Measurements from ENCODE around the gene GNPDA1.

GNPDA1 gene

GRCh38 chr5:141989720-141990119 is 23.1 kb downstream of the GNPDA1 start:
- no peak for TF ChIP-seq CTCF (IDR thresholded peaks at IDR 0.05; ENCODE audit: control insufficient read depth, insufficient read depth, low read depth, low read length, missing control alignments)

GRCh38 chr5:141986072-141986471 is 26.8 kb downstream of the GNPDA1 start:
- no peak for DNase-seq (ENCODE audit: low read depth)
- no peak for TF ChIP-seq CTCF (IDR thresholded peaks at IDR 0.05; ENCODE audit: control insufficient read depth, insufficient read depth, low read depth, low read length, missing control alignments)
- H3K4me3 ChIP-seq (ENCODE audit: control insufficient read depth, low read depth, low read length) = no peak overlapping the region

More at GRCh38 chr5:141989720-141990119, 23.1 kb downstream of the GNPDA1 start:
- no peak overlapping the region for H3K4me3 ChIP-seq (ENCODE audit: control insufficient read depth, low read depth, low read length)
- DNase-seq (ENCODE audit: low read depth) = no peak

- TF ChIP-seq CTCF (IDR thresholded peaks at IDR 0.05; ENCODE audit: control insufficient read depth, insufficient read depth, low read depth, low read length, missing control alignments) = no peak
- no peak overlapping the region for H3K4me3 ChIP-seq (ENCODE audit: control insufficient read depth, low read depth, low read length)
- no peak for DNase-seq (ENCODE audit: low read depth)
Measured at GRCh38 chr5:141982626-141983025, 30.2 kb downstream of the GNPDA1 start.

- TF ChIP-seq CTCF (IDR thresholded peaks at IDR 0.05; ENCODE audit: control insufficient read depth, insufficient read depth, low read depth, low read length, missing control alignments) = no peak
- no peak overlapping the region for H3K4me3 ChIP-seq (ENCODE audit: control insufficient read depth, low read depth, low read length)
- no peak for DNase-seq (ENCODE audit: low read depth)
Measured at GRCh38 chr5:141978389-141978788, 34.4 kb downstream of the GNPDA1 start.

- no peak for TF ChIP-seq CTCF (IDR thresholded peaks at IDR 0.05; ENCODE audit: control insufficient read depth, insufficient read depth, low read depth, low read length, missing control alignments)
- no peak for DNase-seq (ENCODE audit: low read depth)
Measured at GRCh38 chr5:141976176-141976575, 36.7 kb downstream of the GNPDA1 start.

GRCh38 chr5:141973871-141974595 is 38.8 kb downstream of the GNPDA1 start:
- DNase-seq (ENCODE audit: low read depth) = no peak
- no peak overlapping the region for H3K4me3 ChIP-seq (ENCODE audit: control insufficient read depth, low read depth, low read length)
- no peak for TF ChIP-seq CTCF (IDR thresholded peaks at IDR 0.05; ENCODE audit: control insufficient read depth, insufficient read depth, low read depth, low read length, missing control alignments)

More at GRCh38 chr5:141976176-141976575, 36.7 kb downstream of the GNPDA1 start:
- no peak overlapping the region for H3K4me3 ChIP-seq (ENCODE audit: control insufficient read depth, low read depth, low read length)

All from AG09309 (cell line).